Measurements from ENCODE around the gene NDUFA7.
"Not testable (repeated sequence)": the region's sequence is repeated elsewhere in the genome, so short reads cannot be mapped to it uniquely, and the experiment has no call there.

The NDUFA7 gene

GRCh38 chr19:8352845-8353244 is 31.7 kb upstream of the NDUFA7 start:
- H3K4me3 ChIP-seq: not testable (repeated sequence)

DNA sequence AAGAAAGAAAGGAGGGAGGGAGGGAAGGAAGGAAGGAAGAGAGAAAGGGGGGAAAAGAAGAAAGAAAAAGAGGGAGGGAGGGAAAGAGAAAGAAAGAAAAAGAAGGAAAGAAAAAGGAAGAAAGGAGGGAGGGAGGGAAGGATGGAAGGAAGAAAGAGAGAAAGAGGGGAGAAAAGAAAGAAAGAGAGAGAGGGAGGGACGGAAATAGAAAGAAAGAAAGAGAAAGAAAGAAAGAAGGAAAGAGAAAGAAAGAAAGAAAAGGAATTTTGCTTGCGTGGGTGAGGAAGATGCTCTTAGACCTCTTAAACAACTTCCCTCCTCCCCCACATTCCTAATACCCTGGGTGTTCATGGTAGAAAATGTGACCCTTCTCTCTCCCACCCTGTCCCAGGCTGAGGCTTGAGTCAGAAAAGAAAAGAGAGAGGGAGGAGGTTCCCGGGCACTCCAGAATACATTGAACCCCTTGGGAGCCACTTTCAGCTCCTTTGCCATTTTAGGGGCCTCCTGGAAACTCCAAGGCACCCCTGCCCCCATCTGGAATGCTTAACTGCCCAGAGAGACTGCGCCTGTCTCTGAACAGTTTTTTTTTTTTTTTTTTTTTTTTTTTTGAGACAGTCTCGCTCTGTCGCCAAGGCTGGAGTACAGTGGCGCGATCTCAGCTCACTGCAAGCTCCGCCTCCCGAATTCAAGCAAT is 31.1 kb upstream of the NDUFA7 start:
- in situ Hi-C loops (cut with MboI; ENCODE audit: low sequenced_read_pairs): no loop called here
- Histone ChIP-seq H3K4me1 (peaks cover 15% of the 10 kb centered on the region), H3K27me3 (ENCODE audit: low read depth) (no peaks in the 10 kb centered on the region), H3K9me3 (no peaks in the 10 kb centered on the region), H3K4me3 (no peak overlapping the region; the same call in 1 of the 2 replicates), H3K36me3 (replicated peaks) (no peaks in the 10 kb centered on the region)
- DNase-seq (ENCODE audit: low spot score in 2 of 2): peak; percentile 22 to 46

More at GRCh38 chr19:8352845-8353244, 31.7 kb upstream of the NDUFA7 start:
- in situ Hi-C loops (cut with MboI; ENCODE audit: low sequenced_read_pairs); H3K36me3 ChIP-seq (replicated peaks); H3K27me3 ChIP-seq (ENCODE audit: low read depth); H3K9me3 ChIP-seq: not testable (repeated sequence)
- peaks cover 13% of the 10 kb centered on the region for H3K4me1 ChIP-seq
- DNase-seq (ENCODE audit: low spot score in 2 of 2): peak in 1 of 2 experiments; percentile 39

DNA sequence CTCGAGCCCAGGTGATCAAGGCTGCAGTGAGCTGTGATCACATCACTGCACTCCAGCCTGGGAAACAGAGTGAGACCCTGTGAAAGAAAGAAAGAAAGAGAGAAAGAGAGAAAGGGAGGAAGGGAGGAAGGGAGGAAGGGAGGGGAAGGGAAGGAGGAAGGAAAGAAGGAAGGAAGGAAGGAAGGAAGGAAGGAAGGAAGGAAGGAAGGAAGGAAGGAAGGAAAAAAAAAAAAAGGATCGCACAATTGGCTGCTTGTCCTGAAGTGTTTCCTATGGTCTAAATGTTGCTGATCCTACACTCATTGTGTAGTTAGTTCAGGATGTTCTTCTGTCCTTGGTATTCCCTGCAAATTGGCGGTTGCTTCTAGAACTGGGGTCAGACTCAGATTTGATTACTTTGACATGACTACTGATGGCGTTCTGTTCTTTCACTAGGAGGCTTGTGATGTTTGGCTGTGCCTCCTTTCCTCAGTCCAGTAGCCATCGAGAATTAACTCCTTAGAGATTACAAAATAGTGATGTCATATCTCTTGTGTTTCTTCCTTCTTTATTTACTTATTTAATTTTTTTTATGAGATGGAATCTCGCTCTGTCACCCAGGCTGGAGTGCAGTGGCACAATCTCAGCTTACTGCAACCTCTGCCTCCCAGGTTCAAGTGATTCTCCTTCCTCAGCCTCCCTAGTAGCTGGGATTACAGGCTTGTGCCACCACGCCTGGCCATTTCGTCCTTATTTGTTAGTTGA is 28.6 kb upstream of the NDUFA7 start:
- DNase-seq (ENCODE audit: low spot score in 2 of 2); H3K36me3 ChIP-seq (replicated peaks); in situ Hi-C loops (cut with MboI; ENCODE audit: low sequenced_read_pairs); H3K4me3 ChIP-seq; H3K27me3 ChIP-seq (ENCODE audit: low read depth); H3K9me3 ChIP-seq: not testable (repeated sequence)
- peaks cover 15% of the 10 kb centered on the region for H3K4me1 ChIP-seq

- peak overlapping the region; percentile 58 for H3K4me3 ChIP-seq
- H3K27me3 ChIP-seq (ENCODE audit: low read depth): no peaks in the 10 kb centered on the region
- H3K4me1 ChIP-seq: peaks cover 7% of the 10 kb centered on the region
- H3K36me3 ChIP-seq (replicated peaks): no peaks in the 10 kb centered on the region
- in situ Hi-C loops (cut with MboI; ENCODE audit: low sequenced_read_pairs): no loop called here
- H3K9me3 ChIP-seq: no peaks in the 10 kb centered on the region
- no peak for DNase-seq (ENCODE audit: low spot score in 2 of 2)
Measured at GRCh38 chr19:8343483-8343844, 22.3 kb upstream of the NDUFA7 start.

DNA sequence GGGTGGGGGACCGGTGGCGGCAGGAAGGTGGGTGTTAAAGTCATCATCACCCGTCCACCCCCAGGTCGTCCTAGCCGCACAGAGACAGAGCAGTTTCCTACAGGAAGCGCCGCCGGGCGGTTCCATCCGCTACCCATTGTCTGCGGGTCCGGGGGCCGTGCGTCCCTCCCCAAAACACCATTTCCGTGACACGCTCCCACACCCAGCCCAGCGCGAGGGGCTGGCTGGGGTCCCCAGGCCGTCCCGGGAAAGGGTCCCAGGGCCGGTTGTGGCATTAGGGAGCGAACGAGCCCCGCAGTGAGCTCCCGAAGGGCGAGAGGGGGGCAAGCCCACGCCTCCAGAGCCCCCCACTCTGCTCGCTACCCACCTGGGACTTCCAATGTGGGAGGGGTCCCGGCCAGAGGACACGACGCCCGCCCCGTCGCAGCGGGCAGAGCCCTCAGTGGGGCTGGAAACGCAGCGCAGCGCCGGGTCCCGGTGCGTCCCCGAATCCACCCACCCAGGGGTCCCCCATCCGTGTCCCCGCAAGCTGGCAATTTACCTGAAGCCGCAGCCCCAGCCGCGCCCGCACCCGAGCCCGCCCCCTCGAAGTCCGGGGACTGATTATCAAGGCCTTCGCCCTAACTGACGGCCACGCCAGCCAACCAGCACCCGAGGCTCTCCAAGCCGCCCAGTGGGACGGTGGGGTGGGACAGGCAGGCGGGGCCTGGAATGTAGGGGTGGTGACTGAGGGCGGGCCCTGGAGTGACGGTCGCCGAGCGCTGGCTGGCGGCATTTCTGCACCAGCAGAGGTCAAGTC is 21.7 kb upstream of the NDUFA7 start, which contains the start of gene KANK3:
Gene KANK3 (minus strand): TSS at position 579 of the 799 bp plus-strand sequence. CDS start 5,434 bp downstream, outside the sequence.
- Histone ChIP-seq H3K36me3 (replicated peaks) (no peaks in the 10 kb centered on the region), H3K4me1 (peaks cover 5% of the 10 kb centered on the region), H3K4me3 (peak within 1 kb of the TSS; percentile 58), H3K9me3 (no peaks in the 10 kb centered on the region), H3K27me3 (ENCODE audit: low read depth) (no peaks in the 10 kb centered on the region)
- in situ Hi-C loops (cut with MboI; ENCODE audit: low sequenced_read_pairs): no loop called here
- peak; percentile 93 to 99 for DNase-seq (ENCODE audit: low spot score in 2 of 2)

GRCh38 chr19:8342316-8342683 is 21.1 kb upstream of the NDUFA7 start:
- Histone ChIP-seq H3K27me3 (ENCODE audit: low read depth) (no peaks in the 10 kb centered on the region), H3K9me3 (no peaks in the 10 kb centered on the region), H3K4me1 (peaks cover 2% of the 10 kb centered on the region), H3K4me3 (no peak overlapping the region; the same call in 1 of the 2 replicates), H3K36me3 (replicated peaks) (no peaks in the 10 kb centered on the region)
- DNase-seq (ENCODE audit: low spot score in 2 of 2): no peak
- in situ Hi-C loops (cut with MboI; ENCODE audit: low sequenced_read_pairs): no loop called here

- H3K36me3 ChIP-seq (replicated peaks); H3K27me3 ChIP-seq (ENCODE audit: low read depth); in situ Hi-C loops (cut with MboI; ENCODE audit: low sequenced_read_pairs); H3K9me3 ChIP-seq; H3K4me1 ChIP-seq; H3K4me3 ChIP-seq; DNase-seq (ENCODE audit: low spot score in 2 of 2): not testable (repeated sequence)
Measured at GRCh38 chr19:8341504-8341903, 20.3 kb upstream of the NDUFA7 start.

DNA sequence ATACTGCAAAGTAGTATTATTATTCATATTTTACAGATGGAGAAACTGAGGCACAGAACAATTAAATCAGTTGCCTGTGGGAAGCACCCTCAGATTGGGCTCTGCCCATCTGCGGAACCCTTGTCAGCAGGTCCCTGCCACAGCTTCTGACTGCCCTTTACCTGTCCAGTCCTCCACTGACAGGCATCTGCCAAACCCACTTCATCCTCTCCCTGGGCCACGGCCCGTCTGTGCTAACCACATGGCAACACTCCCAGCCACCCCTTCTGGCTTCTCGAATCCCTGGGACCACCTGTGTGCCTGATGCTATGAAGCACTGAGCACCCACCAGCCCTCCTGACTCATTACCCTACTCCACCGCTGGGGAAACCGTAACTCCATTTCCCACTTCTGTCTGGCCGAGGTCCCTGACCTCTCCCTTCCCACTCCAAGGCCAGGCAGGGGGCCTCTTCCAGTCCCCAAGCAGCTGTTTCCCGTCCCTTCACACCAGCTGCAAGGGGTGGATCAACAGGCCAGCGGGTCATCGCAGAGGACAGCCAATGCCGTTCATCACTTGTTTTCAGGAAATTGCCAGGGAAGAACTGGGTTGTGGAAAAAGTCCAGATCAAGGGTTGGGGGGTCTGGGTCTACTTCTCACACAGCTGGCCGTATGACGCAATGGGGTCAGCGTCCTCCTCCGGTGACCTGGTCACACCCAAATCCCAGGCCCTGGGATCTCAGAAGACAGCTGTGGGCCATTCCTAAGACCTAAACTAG is 19.3 kb upstream of the NDUFA7 start:
- Histone ChIP-seq H3K36me3 (replicated peaks) (no peaks in the 10 kb centered on the region), H3K27me3 (ENCODE audit: low read depth) (no peaks in the 10 kb centered on the region), H3K9me3 (no peaks in the 10 kb centered on the region), H3K4me1 (peaks cover 2% of the 10 kb centered on the region), H3K4me3 (no peak overlapping the region)
- no peak for DNase-seq (ENCODE audit: low spot score in 2 of 2)
- in situ Hi-C loops (cut with MboI; ENCODE audit: low sequenced_read_pairs): no loop called here

DNA sequence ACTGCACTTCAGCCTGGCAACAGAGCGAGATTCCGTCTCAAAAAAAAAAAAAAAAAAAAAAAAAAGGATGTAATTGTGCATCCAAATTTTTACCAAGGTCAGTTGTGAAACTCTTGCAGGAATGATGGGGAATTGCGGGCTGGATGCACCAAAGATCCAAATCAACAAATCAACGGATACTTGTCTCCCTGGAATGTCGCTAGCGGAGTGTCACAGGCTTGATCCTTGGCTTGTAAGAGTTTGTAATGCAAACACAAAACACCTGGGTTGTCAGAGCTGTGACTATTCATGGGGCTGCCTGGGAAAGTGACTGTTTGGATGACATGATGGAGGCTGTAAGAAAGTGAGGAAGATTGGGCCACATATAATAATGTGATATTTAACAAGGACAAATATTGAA is 17.7 kb upstream of the NDUFA7 start:
- Histone ChIP-seq H3K36me3 (replicated peaks) (no peaks in the 10 kb centered on the region), H3K4me3 (no peak overlapping the region), H3K27me3 (ENCODE audit: low read depth) (peaks cover 10% of the 10 kb centered on the region), H3K4me1 (peaks cover 2% of the 10 kb centered on the region), H3K9me3 (no peaks in the 10 kb centered on the region)
- in situ Hi-C loops (cut with MboI; ENCODE audit: low sequenced_read_pairs): no loop called here
- DNase-seq (ENCODE audit: low spot score in 2 of 2): no peak

DNA sequence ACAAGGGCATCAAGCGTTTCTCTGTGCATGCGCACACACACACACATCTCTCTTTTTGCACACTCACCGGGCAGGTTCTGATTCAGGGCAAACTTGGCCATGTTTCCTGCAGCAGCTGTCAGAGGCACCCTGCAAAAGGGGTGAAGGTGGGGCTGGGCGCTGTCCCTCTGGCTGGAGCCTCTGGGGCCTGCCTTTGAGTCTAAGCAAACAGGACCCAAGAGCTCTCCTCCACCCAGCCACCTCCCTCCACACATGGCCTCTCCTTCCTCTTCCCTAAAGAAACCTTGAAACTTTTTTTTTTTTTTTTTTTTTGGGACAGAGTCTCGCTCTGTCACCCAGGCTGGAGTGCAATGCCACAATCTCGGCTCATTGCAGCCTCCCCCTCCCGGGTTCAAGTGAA is 16.6 kb upstream of the NDUFA7 start:
- DNase-seq (ENCODE audit: low spot score in 2 of 2): no peak
- Histone ChIP-seq H3K9me3 (no peaks in the 10 kb centered on the region), H3K4me1 (no peaks in the 10 kb centered on the region; the same call in 1 of the 2 replicates), H3K27me3 (ENCODE audit: low read depth) (peaks cover 17% of the 10 kb centered on the region), H3K36me3 (replicated peaks) (no peaks in the 10 kb centered on the region), H3K4me3 (no peak overlapping the region)
- in situ Hi-C loops (cut with MboI; ENCODE audit: low sequenced_read_pairs): no loop called here

DNA sequence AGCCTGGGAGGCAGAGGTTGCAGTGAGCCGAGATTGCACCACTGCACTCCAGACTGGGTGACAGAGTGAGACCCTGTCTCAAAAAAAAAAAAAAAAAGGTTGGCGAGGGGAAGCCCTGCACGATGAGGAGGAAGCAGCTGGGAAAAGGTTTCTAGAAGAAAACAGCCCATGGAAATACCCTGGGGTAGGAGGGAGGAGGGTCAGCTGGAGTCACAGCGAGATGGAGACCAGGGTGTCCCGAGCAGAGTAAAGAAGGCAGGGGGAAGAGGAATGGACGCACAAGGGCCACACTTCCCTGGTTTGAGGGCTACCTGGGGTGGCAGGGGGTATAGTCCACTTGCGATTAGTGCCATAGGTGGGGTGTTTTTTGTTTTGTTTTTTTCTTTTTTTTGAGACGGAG is 15.5 kb upstream of the NDUFA7 start:
- in situ Hi-C loops (cut with MboI; ENCODE audit: low sequenced_read_pairs): no loop called here

DNA sequence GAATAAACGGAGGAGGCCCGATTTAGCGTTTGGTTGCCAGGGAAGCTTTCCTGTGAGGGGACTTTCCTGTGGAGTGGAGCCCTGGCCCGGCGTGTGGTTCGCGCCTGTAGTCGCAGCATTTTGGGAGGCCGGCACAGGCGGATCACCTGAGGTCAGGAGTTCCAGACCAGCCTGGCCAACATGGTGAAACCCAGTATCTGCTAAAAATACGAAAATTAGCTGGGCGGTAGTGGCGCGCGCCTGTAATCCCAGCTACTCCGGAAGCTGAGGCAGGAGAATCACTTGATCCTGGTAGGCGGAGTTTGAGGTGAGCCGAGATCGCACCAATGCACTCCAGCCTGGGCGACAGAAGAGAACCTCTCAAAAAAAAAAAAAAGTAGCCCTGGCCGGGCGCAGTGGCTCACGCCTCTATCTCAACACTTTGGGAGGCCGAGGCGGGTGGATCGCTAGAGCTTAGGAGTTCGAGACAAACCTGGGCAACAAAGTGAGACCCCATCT is 14.9 kb upstream of the NDUFA7 start:
- H3K4me3 ChIP-seq: no peak overlapping the region
- H3K4me1 ChIP-seq: no peaks in the 10 kb centered on the region
- in situ Hi-C loops (cut with MboI; ENCODE audit: low sequenced_read_pairs): no loop called here
- no peaks in the 10 kb centered on the region for H3K9me3 ChIP-seq
- H3K27me3 ChIP-seq (ENCODE audit: low read depth): peaks cover 17% of the 10 kb centered on the region
- DNase-seq (ENCODE audit: low spot score in 2 of 2): no peak
- H3K36me3 ChIP-seq (replicated peaks): no peaks in the 10 kb centered on the region

More for the DNA sequence above, 15.5 kb upstream of the NDUFA7 start:
- Histone ChIP-seq H3K27me3 (ENCODE audit: low read depth) (peaks cover 17% of the 10 kb centered on the region), H3K4me3 (no peak overlapping the region), H3K4me1 (no peaks in the 10 kb centered on the region), H3K9me3 (no peaks in the 10 kb centered on the region), H3K36me3 (replicated peaks) (no peaks in the 10 kb centered on the region)
- DNase-seq (ENCODE audit: low spot score in 2 of 2): no peak

DNA sequence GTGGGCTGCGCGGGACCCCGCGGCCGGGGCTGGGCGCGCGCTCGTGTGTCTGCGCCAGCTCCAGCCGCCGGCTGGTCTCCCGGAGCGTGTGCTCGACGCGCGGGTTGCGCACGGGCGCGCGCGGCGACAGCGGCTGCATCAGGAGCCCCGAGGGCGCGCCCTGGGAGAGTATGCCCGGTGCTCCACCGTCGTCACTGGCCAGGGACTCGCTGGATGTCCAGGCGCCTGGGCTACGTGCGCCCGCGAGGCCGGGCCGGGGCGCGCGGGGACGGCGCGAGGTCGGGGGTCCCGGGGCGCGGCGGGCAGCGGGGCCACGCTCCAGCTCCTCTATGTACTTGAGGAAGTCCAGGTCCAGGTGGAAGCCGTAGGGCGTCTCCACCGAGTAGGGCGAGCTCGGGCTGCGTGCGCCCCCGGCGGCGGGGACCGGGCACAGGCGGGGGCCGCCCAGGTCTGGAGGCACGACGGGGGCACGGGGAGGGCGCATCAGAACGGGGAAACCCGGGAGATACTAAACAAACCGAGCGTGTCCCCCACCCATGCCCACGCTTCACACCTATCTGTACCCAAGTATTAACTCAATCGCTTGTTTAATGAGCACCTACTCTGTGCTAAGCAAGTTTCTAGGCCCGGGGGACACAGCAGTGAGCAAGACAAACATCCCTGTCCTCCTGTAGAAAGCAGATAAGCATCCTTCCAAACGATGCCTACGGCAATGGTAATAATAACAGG is 14.3 kb upstream of the NDUFA7 start:
- no peaks in the 10 kb centered on the region for H3K9me3 ChIP-seq
- H3K4me3 ChIP-seq: no peak overlapping the region
- DNase-seq (ENCODE audit: low spot score in 2 of 2): no peak
- H3K36me3 ChIP-seq (replicated peaks): no peaks in the 10 kb centered on the region
- in situ Hi-C loops (cut with MboI; ENCODE audit: low sequenced_read_pairs): no loop called here
- no peaks in the 10 kb centered on the region for H3K4me1 ChIP-seq
- peaks cover 17% of the 10 kb centered on the region for H3K27me3 ChIP-seq (ENCODE audit: low read depth)
